NCI-H1694 (cell line): ENCODE data around the gene AFF3.
"Not testable (repeated sequence)": the region's sequence is repeated elsewhere in the genome, so short reads cannot be mapped to it uniquely, and the experiment has no call there.

Experiments
- DNase-seq: peaks from one replicate; lab custom pipeline; 2025; lab: John Stamatoyannopoulos, UW

Gene AFF3

GRCh38 chr2:100148883-100149282 is 6.5 kb upstream of the AFF3 start:
- no peak for DNase-seq

- no peak for DNase-seq
These were observed 4.2 kb upstream of the AFF3 start for GRCh38 chr2:100146657-100146960.

GRCh38 chr2:100145893-100146656 is 3.7 kb upstream of the AFF3 start:
- no peak for DNase-seq

GRCh38 chr2:100143286-100143685 is 896 bp upstream of the AFF3 start:
- no peak for DNase-seq

GRCh38 chr2:100141906-100142305 is 484 bp downstream of the AFF3 start:
- DNase-seq, result no peak

- DNase-seq, result no peak
These were observed 1.8 kb downstream of the AFF3 start for GRCh38 chr2:100140582-100140981.

GRCh38 chr2:100137866-100138570 is 4.4 kb downstream of the AFF3 start:
- DNase-seq, result no peak

GRCh38 chr2:100137318-100137717 is 5.1 kb downstream of the AFF3 start:
- DNase-seq, result no peak

GRCh38 chr2:100136310-100136709 is 6.1 kb downstream of the AFF3 start:
- DNase-seq, result no peak

- DNase-seq, result no peak
These were observed 7.0 kb downstream of the AFF3 start for GRCh38 chr2:100135415-100135814.

GRCh38 chr2:100130595-100131391 is 11.6 kb downstream of the AFF3 start:
- DNase-seq, result no peak

- DNase-seq, result no peak
These were observed 15.4 kb downstream of the AFF3 start for GRCh38 chr2:100126897-100127401.

- no peak for DNase-seq
These were observed 16.2 kb downstream of the AFF3 start for GRCh38 chr2:100126201-100126600.

GRCh38 chr2:100125626-100126025 is 16.8 kb downstream of the AFF3 start:
- no peak for DNase-seq

GRCh38 chr2:100124761-100125160 is 17.6 kb downstream of the AFF3 start:
- no peak for DNase-seq

- no peak for DNase-seq
These were observed 21.2 kb downstream of the AFF3 start for GRCh38 chr2:100121124-100121718.

- DNase-seq, result no peak
These were observed 23.2 kb downstream of the AFF3 start for GRCh38 chr2:100119235-100119634.

GRCh38 chr2:100113990-100114433 is 28.4 kb downstream of the AFF3 start:
- no peak for DNase-seq

- no peak for DNase-seq
These were observed 31.8 kb downstream of the AFF3 start for GRCh38 chr2:100110614-100111000.

- no peak for DNase-seq
These were observed 32.3 kb downstream of the AFF3 start for GRCh38 chr2:100109986-100110613.

- DNase-seq, result not testable (repeated sequence)
These were observed 33.8 kb downstream of the AFF3 start for GRCh38 chr2:100108648-100109020.
